Measurements from ENCODE around the gene OR2J2.

- TF ChIP-seq CTCF (IDR thresholded peaks at IDR 0.05; ENCODE audit: insufficient read depth, low read depth, low read length) (no peak), EZH2 (IDR thresholded peaks at IDR 0.05; ENCODE audit: insufficient read depth, low read length) (no peak)
Observed at GRCh38 chr6:29141606-29142005, 29.1 kb upstream of the OR2J2 start.

Data from astrocyte (in vitro differentiated cells and primary cell).